ENCODE measurements around the gene PPP4R2.
A peak's percentile ranks its signal among the peaks of the same experiment; 100 is the strongest.

DNA sequence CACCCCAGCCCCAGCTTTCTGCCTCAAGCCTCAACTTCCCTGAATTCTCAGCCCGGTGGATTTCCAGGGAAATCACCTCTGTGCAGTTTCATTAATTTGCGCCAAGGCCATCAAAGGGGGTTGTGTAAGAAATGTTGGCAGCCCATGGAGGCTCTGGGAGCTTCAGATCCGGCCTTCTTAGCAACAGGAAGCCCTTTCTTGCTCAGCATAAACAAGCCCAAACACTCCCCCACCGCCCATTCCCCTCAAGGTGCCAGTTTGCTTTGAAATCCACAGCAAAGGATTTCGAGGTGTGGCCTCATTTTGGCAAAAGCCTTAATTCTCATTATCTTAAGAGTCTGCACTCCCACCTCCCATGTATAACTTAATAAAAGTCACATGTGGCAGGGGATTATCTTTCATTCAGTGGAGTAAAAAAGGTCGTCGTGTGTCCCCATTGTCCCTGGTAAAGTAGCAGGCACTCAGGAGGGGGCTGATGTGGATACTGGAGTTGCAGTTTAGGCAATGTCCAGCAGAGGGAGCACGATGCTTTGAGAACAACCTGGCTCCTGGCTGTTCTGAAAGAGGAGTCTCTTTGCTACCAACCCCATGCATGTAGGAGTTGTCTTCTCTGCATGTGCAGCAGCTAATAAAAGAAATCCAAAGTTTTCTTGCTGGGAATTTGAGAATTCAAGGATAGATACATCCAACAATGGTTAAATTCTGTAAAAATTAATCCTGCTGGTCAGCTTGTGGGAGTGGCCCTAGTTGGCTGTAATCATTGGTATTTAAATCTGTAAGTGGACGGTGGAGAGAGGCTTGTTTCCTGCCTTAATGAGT is 104.3 kb downstream of the PPP4R2 start:
- TF ChIP-seq, protein P1, sequence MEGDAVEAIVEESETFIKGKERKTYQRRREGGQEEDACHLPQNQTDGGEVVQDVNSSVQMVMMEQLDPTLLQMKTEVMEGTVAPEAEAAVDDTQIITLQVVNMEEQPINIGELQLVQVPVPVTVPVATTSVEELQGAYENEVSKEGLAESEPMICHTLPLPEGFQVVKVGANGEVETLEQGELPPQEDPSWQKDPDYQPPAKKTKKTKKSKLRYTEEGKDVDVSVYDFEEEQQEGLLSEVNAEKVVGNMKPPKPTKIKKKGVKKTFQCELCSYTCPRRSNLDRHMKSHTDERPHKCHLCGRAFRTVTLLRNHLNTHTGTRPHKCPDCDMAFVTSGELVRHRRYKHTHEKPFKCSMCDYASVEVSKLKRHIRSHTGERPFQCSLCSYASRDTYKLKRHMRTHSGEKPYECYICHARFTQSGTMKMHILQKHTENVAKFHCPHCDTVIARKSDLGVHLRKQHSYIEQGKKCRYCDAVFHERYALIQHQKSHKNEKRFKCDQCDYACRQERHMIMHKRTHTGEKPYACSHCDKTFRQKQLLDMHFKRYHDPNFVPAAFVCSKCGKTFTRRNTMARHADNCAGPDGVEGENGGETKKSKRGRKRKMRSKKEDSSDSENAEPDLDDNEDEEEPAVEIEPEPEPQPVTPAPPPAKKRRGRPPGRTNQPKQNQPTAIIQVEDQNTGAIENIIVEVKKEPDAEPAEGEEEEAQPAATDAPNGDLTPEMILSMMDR (conservative IDR thresholded peaks at IDR 0.05) = peak; percentile 90
- TF ChIP-seq EZH2 (IDR thresholded peaks at IDR 0.05; ENCODE audit: low read depth) = no peak
